Keratinocyte (primary cell): ENCODE data around the gene NIPAL4. TPM values are rescaled to one million over a fixed set of nuclear protein-coding genes. Genes with fewer than 3 reads are reported as not detected.
A peak's percentile ranks its signal among the peaks of the same experiment; 100 is the strongest.

Source experiments
- DNase-seq: peaks from one replicate; pipeline ENCODE4 v3.0.0-alpha.2; 2011; ENCODE audit warnings: low read depth, missing footprints, low spot score
- FAIRE-seq: peaks from 2 replicates; lab custom pipeline; 2011; peaks lifted over from hg19 to GRCh38; lab: Jason Lieb, UNC
- H2AFZ ChIP-seq: 2 replicates; pipeline ENCODE4 v1.6.0; 2012; ENCODE audit warnings: low read length, control low read depth, inconsistent platforms; ENCODE audit not compliant: control insufficient read depth
- H3K27ac ChIP-seq: 2 replicates; pipeline ENCODE4 v1.5.1; 2011; ENCODE audit warnings: low read length; ENCODE audit not compliant: control insufficient read depth, insufficient read depth
- H3K27me3 ChIP-seq: 3 replicates; pipeline ENCODE4 v1.6.0; 2011; ENCODE audit warnings: low read length; ENCODE audit not compliant: control insufficient read depth, insufficient read depth; ENCODE audit errors: extremely low read depth
- H3K36me3 ChIP-seq, 2 experiments: 2 replicates in 1 of 2; 3 replicates in 1 of 2; pipeline ENCODE4 v1.5.1; 2011; ENCODE audit warnings: low read length in 2 of 2, mild to moderate bottlenecking in 1 of 2; ENCODE audit not compliant: control insufficient read depth in 2 of 2, insufficient read depth in 2 of 2; ENCODE audit errors: extremely low read depth in 1 of 2
- H3K4me1 ChIP-seq: 3 replicates; pipeline ENCODE4 v1.5.1; 2011; ENCODE audit warnings: low read length; ENCODE audit not compliant: control insufficient read depth, insufficient read depth; ENCODE audit errors: extremely low read depth
- H3K4me2 ChIP-seq: 3 replicates; pipeline ENCODE4 v1.6.0; 2011; ENCODE audit warnings: low read depth, low read length; ENCODE audit not compliant: control insufficient read depth, insufficient read depth; ENCODE audit errors: extremely low read depth
- H3K4me3 ChIP-seq, 3 experiments: fragments of 200-600 bp in 1 of 3; sonication (generic) in 1 of 3; 2 replicates in 2 of 3; 3 replicates in 1 of 3; pipeline ENCODE4 v1.5.1; 2011 to 2016; ENCODE audit warnings: low read length in 3 of 3, mild to moderate bottlenecking in 3 of 3, control low read depth in 2 of 3, inconsistent platforms in 1 of 3, low read depth in 1 of 3, mixed read lengths in 1 of 3, mixed run types in 1 of 3, moderate library complexity in 1 of 3; ENCODE audit not compliant: control insufficient read depth in 2 of 3, insufficient read depth in 2 of 3; ENCODE audit errors: extremely low read depth in 1 of 3
- H3K79me2 ChIP-seq: 2 replicates; pipeline ENCODE4 v1.6.0; 2012; ENCODE audit warnings: low read length; ENCODE audit not compliant: control insufficient read depth, insufficient read depth
- H3K9ac ChIP-seq: 3 replicates; pipeline ENCODE4 v1.6.0; 2011; ENCODE audit warnings: low read length; ENCODE audit not compliant: control insufficient read depth, insufficient read depth; ENCODE audit errors: extremely low read depth
- H3K9me1 ChIP-seq: 3 replicates; pipeline ENCODE4 v1.6.0; 2011; ENCODE audit warnings: low read length; ENCODE audit not compliant: control insufficient read depth, insufficient read depth; ENCODE audit errors: extremely low read depth
- H3K9me3 ChIP-seq: 2 replicates; pipeline ENCODE4 v1.5.1; 2012; ENCODE audit warnings: low read depth, low read length; ENCODE audit not compliant: control insufficient read depth
- H4K20me1 ChIP-seq: 3 replicates; pipeline ENCODE4 v1.6.0; 2011; ENCODE audit warnings: low read length; ENCODE audit not compliant: control insufficient read depth, insufficient read depth; ENCODE audit errors: extremely low read depth
- CTCF ChIP-seq, 3 experiments: IDR thresholded peaks in 1 of 3; conservative IDR thresholded peaks in 1 of 3; optimal IDR thresholded peaks in 1 of 3; 2 replicates in 2 of 3; 3 replicates in 1 of 3; pipeline versions ENCODE3 to v1.5.1; 2011; ENCODE audit warnings: low read length in 3 of 3, mild to moderate bottlenecking in 3 of 3, moderate library complexity in 2 of 3, control low read depth in 1 of 3, inconsistent platforms in 1 of 3; ENCODE audit not compliant: insufficient read depth in 2 of 3; ENCODE audit errors: extremely low read depth in 1 of 3
- EZH2 ChIP-seq: IDR thresholded peaks from one replicate; pipeline ENCODE4 v1.6.1; 2012; ENCODE audit warnings: inconsistent platforms, mild to moderate bottlenecking, low read length, moderate library complexity
- dilution Hi-C: fragments of 300-500 bp; cut with MboI; formaldehyde crosslinking; loops from one replicate; pipeline ENCODE4 v1.7.0; 2020; ENCODE audit warnings: low sequenced_read_pairs; ENCODE audit not compliant: extremely low pct_ligation_motif_present
- polyA plus RNA-seq, 5 experiments: library from polyadenylated mRNA; depleted of rRNA in 3 of 5; stranded (reverse) in 3 of 5; stranded (forward) in 1 of 5; unstranded in 1 of 5; fragments of >200 nt; gene quantifications; 1 replicate in 1 of 5; 2 replicates in 3 of 5; 3 replicates in 1 of 5; pipeline versions ENCODE4 v1.2.1 to v1.2.3, GENCODE V29; 2011 to 2012; ENCODE audit warnings: missing spikeins in 2 of 5, low read depth in 1 of 5, low replicate concordance in 1 of 5

Gene NIPAL4
- polyA plus RNA-seq, 1 donor (not counting 4 experiments of a cell fraction or from before 2014, with no cell fraction given) = 10.3 TPM

GRCh38 chr5:157510682-157511081 lies 50.7 kb downstream of the NIPAL4 start:
- Histone ChIP-seq H3K27ac (no peak overlapping the region), H3K4me2 (no peak overlapping the region), H3K27me3 (no peaks in the 10 kb centered on the region), H3K79me2 (no peaks in the 10 kb centered on the region), H3K9ac (no peak overlapping the region), H3K36me3 (peaks cover 9 to 13% of the 10 kb centered on the region in 2 experiments), H3K4me3 (no peak overlapping the region), H3K9me1 (no peaks in the 10 kb centered on the region), H4K20me1 (no peaks in the 10 kb centered on the region), H2AFZ (no peak overlapping the region), H3K9me3 (no peaks in the 10 kb centered on the region), H3K4me1 (peaks cover 6% of the 10 kb centered on the region)
- no peak for TF ChIP-seq EZH2
- TF ChIP-seq CTCF (optimal IDR thresholded peaks at IDR 0.05 in 1 of 3, IDR thresholded peaks at IDR 0.05 in 1 of 3, conservative IDR thresholded peaks at IDR 0.05 in 1 of 3; ENCODE audit: extremely low read depth in 1 of 3, insufficient read depth in 2 of 3, low read length in 3 of 3) = no peak
- no peak for FAIRE-seq
- dilution Hi-C loops = no loop called here
- DNase-seq = no peak

GRCh38 chr5:157511651-157512644 lies 51.9 kb downstream of the NIPAL4 start:
- dilution Hi-C loops = no loop called here
- H3K4me1 ChIP-seq = peaks cover 12% of the 10 kb centered on the region
- FAIRE-seq = peak; percentile 83
- H3K79me2 ChIP-seq = no peaks in the 10 kb centered on the region
- TF ChIP-seq EZH2 (no peak), CTCF (optimal IDR thresholded peaks at IDR 0.05 in 1 of 3, IDR thresholded peaks at IDR 0.05 in 1 of 3, conservative IDR thresholded peaks at IDR 0.05 in 1 of 3; ENCODE audit: extremely low read depth in 1 of 3, insufficient read depth in 2 of 3, low read length in 3 of 3) (no peak)
- H3K9me1 ChIP-seq = no peaks in the 10 kb centered on the region
- H2AFZ ChIP-seq = no peak overlapping the region
- no peaks in the 10 kb centered on the region for H3K27me3 ChIP-seq
- no peak overlapping the region for H3K4me3 ChIP-seq
- no peak overlapping the region for H3K27ac ChIP-seq
- H3K4me2 ChIP-seq = no peak overlapping the region
- H3K36me3 ChIP-seq = peaks cover 9 to 11% of the 10 kb centered on the region in 2 experiments
- H4K20me1 ChIP-seq = no peaks in the 10 kb centered on the region
- H3K9me3 ChIP-seq = no peaks in the 10 kb centered on the region
- no peak overlapping the region for H3K9ac ChIP-seq
- DNase-seq = peak; percentile 55
